WTC11 (cell line): ENCODE results near the gene SUMF1. TPM values are rescaled to one million over a fixed set of nuclear protein-coding genes. Genes with fewer than 3 reads are reported as not detected.

Source experiments
- ATAC-seq: fragments of 200-7000 bp; cut with Tn5 transposase; 2 replicates; pipeline ENCODE4 v1.10.0; 2021; ENCODE audit warnings: mild to moderate bottlenecking, moderate library complexity
- CTCF ChIA-PET: fragments of 300-600 bp; sonication (Branson Sonifier 250); formaldehyde crosslinking; loops from one replicate; lab custom pipeline; 2021; ENCODE audit warnings: antibody characterized with exemption; lab: Charles Lee
- POLR2A ChIA-PET: fragments of 350-600 bp; sonication (Branson Sonifier 250); formaldehyde crosslinking; loops from one replicate; lab custom pipeline; 2021; ENCODE audit warnings: antibody characterized with exemption; lab: Charles Lee
- DNase-seq: peaks from one replicate; pipeline ENCODE4 v3.0.0; 2021; ENCODE audit warnings: low spot score
- H3K27ac Mint-ChIP-seq: 2 replicates; pipeline ENCODE4 v1.8.0; 2021; ENCODE audit warnings: mixed read lengths
- H3K27me3 Mint-ChIP-seq: 2 replicates; pipeline ENCODE4 v1.8.0; 2021; ENCODE audit warnings: low read depth, mild to moderate bottlenecking, moderate library complexity, mixed read lengths
- H3K36me3 Mint-ChIP-seq: 2 replicates; pipeline ENCODE4 v1.8.0; 2021; ENCODE audit warnings: mixed read lengths
- H3K4me1 Mint-ChIP-seq: 2 replicates; pipeline ENCODE4 v1.8.0; 2022; ENCODE audit warnings: mixed read lengths
- H3K4me3 Mint-ChIP-seq: 2 replicates; pipeline ENCODE4 v1.8.0; 2021; ENCODE audit warnings: mild to moderate bottlenecking, moderate library complexity, mixed read lengths
- H3K9me3 Mint-ChIP-seq: 2 replicates; pipeline ENCODE4 v1.8.0; 2021; ENCODE audit warnings: mixed read lengths
- CREM ChIP-seq: sonication (generic); formaldehyde crosslinking; IDR thresholded peaks from 2 replicates; pipeline ENCODE4 v1.8.1; 2022; ENCODE audit warnings: mild to moderate bottlenecking, missing genetic modification reagents, moderate library complexity
- ELF4 ChIP-seq: sonication (generic); formaldehyde crosslinking; IDR thresholded peaks from 2 replicates; pipeline ENCODE4 v1.8.1; 2022; ENCODE audit warnings: low read depth, mild to moderate bottlenecking, moderate library complexity, missing genetic modification reagents
- ERG ChIP-seq: fragments of 250-450 bp; sonication (Bioruptor Pico); IDR thresholded peaks from 2 replicates; pipeline ENCODE4 v1.8.0; 2021; ENCODE audit warnings: mild to moderate bottlenecking
- FOXP1 ChIP-seq: sonication (generic); formaldehyde crosslinking; IDR thresholded peaks from 2 replicates; pipeline ENCODE4 v1.8.0; 2022; ENCODE audit warnings: missing genetic modification reagents, mild to moderate bottlenecking, moderate library complexity, borderline replicate concordance
- GABPB1 ChIP-seq: sonication (generic); formaldehyde crosslinking; IDR thresholded peaks from 2 replicates; pipeline ENCODE4 v1.8.1; 2023; ENCODE audit warnings: mild to moderate bottlenecking, missing genetic modification reagents
- HMGXB4 ChIP-seq: sonication (generic); formaldehyde crosslinking; IDR thresholded peaks from 2 replicates; pipeline ENCODE4 v1.8.1; 2023; ENCODE audit warnings: mild to moderate bottlenecking, moderate library complexity, missing genetic modification reagents
- JAZF1 ChIP-seq: fragments of 250-450 bp; sonication (Bioruptor Pico); IDR thresholded peaks from 2 replicates; pipeline ENCODE4 v1.9.0; 2021; ENCODE audit warnings: moderate library complexity, mild to moderate bottlenecking, inconsistent platforms
- NR1H2 ChIP-seq: sonication (generic); formaldehyde crosslinking; IDR thresholded peaks from 2 replicates; pipeline ENCODE4 v1.9.0; 2021; ENCODE audit warnings: mild to moderate bottlenecking, moderate library complexity, missing genetic modification reagents
- OVOL2 ChIP-seq: fragments of 250-450 bp; sonication (Bioruptor Pico); IDR thresholded peaks from 2 replicates; pipeline ENCODE4 v1.9.0; 2021; ENCODE audit warnings: mild to moderate bottlenecking, borderline replicate concordance
- RORB ChIP-seq: fragments of 250-450 bp; sonication (Bioruptor Pico); IDR thresholded peaks from 2 replicates; pipeline ENCODE4 v1.9.0; 2021; ENCODE audit warnings: mild to moderate bottlenecking
- SP1 ChIP-seq: sonication (generic); formaldehyde crosslinking; conservative IDR thresholded peaks from 2 replicates; pipeline ENCODE4 v1.8.1; 2022; ENCODE audit warnings: missing genetic modification reagents
- TP53 ChIP-seq: sonication (generic); formaldehyde crosslinking; IDR thresholded peaks from 2 replicates; pipeline ENCODE4 v1.8.1; 2023; ENCODE audit warnings: mild to moderate bottlenecking, missing genetic modification reagents
- ZNF219 ChIP-seq: sonication (generic); formaldehyde crosslinking; IDR thresholded peaks from 2 replicates; pipeline ENCODE4 v1.8.0; 2023; ENCODE audit warnings: missing genetic modification reagents, mild to moderate bottlenecking, borderline replicate concordance
- ZNF416 ChIP-seq: fragments of 250-450 bp; sonication (Bioruptor Pico); IDR thresholded peaks from 2 replicates; pipeline ENCODE4 v1.9.0; 2021; ENCODE audit warnings: mild to moderate bottlenecking, inconsistent platforms
- ZNF671 ChIP-seq: fragments of 250-450 bp; sonication (Bioruptor Pico); IDR thresholded peaks from 2 replicates; pipeline ENCODE4 v1.8.0; 2021; ENCODE audit warnings: mild to moderate bottlenecking
- total RNA-seq: library from RNA; stranded (reverse); gene quantifications from 3 replicates; pipeline ENCODE4 v1.2.3, GENCODE V29; 2021
- TF ChIP-seq, protein P1 (sequence below): sonication (generic); formaldehyde crosslinking; IDR thresholded peaks from 2 replicates; pipeline ENCODE4 v1.8.0; 2022; ENCODE audit warnings: missing genetic modification reagents
- TF ChIP-seq, protein P2 (sequence below): sonication (generic); formaldehyde crosslinking; conservative IDR thresholded peaks from 2 replicates; pipeline ENCODE4 v1.8.1; 2023; ENCODE audit warnings: mild to moderate bottlenecking, low read depth, missing genetic modification reagents, moderate library complexity
- TF ChIP-seq, protein P3 (sequence below): sonication (generic); formaldehyde crosslinking; IDR thresholded peaks from 2 replicates; pipeline ENCODE4 v1.8.1; 2022; ENCODE audit warnings: low read depth, missing genetic modification reagents, borderline replicate concordance
- TF ChIP-seq, protein P4 (sequence below): sonication (generic); formaldehyde crosslinking; IDR thresholded peaks from 2 replicates; pipeline ENCODE4 v1.8.1; 2023; ENCODE audit warnings: mild to moderate bottlenecking, missing genetic modification reagents
- TF ChIP-seq, protein P5 (sequence below): sonication (generic); formaldehyde crosslinking; IDR thresholded peaks from 2 replicates; pipeline ENCODE4 v1.8.1; 2022; ENCODE audit warnings: missing genetic modification reagents, borderline replicate concordance

Gene SUMF1
- total RNA-seq, 1 experiment from 2014 or later, result 10.4 TPM

DNA sequence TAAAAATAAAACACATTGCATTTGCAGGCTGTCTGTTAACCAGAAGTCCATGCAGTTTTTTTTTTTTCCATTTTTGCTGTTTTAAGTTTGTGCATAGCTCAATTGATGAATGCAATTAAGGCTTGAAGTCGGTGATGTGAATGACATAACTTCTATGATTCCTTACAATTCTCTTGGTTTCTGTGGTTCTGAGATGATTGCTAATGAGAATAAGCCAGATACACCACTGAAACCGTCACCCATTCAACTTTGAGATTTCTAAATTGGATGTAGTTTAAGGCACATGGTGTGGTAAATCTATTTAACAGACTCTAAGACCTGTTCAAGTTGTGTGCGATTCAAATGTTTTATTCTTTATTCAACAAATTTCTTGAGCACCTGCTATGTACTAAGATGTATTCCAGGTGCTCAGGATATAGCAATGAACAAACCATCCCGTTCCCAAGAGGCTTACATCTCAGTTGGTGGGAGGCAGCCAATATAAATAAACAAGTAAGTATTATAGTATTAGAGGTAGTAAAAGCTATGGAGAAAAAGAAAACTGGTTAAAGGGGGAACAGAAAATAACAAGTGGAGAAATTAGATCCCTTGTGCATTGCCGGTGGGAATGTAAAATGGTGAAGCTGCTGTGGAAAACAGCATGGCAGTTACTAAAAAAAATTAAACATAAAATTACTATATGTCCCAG is 30.1 kb upstream of the SUMF1 start:
- no peak for DNase-seq
- CTCF ChIA-PET, result interaction anchor here (0.6 kb wide), 1 partner anchor 223 kb away, joined by 5 read pairs; no protein-coding TSS in a partner anchor
- H3K27me3 Mint-ChIP-seq, result peaks cover 18% of the 10 kb centered on the region
- H3K27ac Mint-ChIP-seq, result no peak overlapping the region
- TF ChIP-seq, protein P1, sequence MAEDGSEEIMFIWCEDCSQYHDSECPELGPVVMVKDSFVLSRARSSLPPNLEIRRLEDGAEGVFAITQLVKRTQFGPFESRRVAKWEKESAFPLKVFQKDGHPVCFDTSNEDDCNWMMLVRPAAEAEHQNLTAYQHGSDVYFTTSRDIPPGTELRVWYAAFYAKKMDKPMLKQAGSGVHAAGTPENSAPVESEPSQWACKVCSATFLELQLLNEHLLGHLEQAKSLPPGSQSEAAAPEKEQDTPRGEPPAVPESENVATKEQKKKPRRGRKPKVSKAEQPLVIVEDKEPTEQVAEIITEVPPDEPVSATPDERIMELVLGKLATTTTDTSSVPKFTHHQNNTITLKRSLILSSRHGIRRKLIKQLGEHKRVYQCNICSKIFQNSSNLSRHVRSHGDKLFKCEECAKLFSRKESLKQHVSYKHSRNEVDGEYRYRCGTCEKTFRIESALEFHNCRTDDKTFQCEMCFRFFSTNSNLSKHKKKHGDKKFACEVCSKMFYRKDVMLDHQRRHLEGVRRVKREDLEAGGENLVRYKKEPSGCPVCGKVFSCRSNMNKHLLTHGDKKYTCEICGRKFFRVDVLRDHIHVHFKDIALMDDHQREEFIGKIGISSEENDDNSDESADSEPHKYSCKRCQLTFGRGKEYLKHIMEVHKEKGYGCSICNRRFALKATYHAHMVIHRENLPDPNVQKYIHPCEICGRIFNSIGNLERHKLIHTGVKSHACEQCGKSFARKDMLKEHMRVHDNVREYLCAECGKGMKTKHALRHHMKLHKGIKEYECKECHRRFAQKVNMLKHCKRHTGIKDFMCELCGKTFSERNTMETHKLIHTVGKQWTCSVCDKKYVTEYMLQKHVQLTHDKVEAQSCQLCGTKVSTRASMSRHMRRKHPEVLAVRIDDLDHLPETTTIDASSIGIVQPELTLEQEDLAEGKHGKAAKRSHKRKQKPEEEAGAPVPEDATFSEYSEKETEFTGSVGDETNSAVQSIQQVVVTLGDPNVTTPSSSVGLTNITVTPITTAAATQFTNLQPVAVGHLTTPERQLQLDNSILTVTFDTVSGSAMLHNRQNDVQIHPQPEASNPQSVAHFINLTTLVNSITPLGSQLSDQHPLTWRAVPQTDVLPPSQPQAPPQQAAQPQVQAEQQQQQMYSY, result no peak
- TF ChIP-seq, protein P2, sequence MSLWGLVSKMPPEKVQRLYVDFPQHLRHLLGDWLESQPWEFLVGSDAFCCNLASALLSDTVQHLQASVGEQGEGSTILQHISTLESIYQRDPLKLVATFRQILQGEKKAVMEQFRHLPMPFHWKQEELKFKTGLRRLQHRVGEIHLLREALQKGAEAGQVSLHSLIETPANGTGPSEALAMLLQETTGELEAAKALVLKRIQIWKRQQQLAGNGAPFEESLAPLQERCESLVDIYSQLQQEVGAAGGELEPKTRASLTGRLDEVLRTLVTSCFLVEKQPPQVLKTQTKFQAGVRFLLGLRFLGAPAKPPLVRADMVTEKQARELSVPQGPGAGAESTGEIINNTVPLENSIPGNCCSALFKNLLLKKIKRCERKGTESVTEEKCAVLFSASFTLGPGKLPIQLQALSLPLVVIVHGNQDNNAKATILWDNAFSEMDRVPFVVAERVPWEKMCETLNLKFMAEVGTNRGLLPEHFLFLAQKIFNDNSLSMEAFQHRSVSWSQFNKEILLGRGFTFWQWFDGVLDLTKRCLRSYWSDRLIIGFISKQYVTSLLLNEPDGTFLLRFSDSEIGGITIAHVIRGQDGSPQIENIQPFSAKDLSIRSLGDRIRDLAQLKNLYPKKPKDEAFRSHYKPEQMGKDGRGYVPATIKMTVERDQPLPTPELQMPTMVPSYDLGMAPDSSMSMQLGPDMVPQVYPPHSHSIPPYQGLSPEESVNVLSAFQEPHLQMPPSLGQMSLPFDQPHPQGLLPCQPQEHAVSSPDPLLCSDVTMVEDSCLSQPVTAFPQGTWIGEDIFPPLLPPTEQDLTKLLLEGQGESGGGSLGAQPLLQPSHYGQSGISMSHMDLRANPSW (CRISPR knock-in tag), result no peak
- TF ChIP-seq JAZF1 (CRISPR knock-in tag) (no peak), ERG (no peak), CREM (CRISPR knock-in tag) (no peak), ZNF416 (no peak), ZNF671 (CRISPR knock-in tag) (no peak)
- TF ChIP-seq, protein P3, sequence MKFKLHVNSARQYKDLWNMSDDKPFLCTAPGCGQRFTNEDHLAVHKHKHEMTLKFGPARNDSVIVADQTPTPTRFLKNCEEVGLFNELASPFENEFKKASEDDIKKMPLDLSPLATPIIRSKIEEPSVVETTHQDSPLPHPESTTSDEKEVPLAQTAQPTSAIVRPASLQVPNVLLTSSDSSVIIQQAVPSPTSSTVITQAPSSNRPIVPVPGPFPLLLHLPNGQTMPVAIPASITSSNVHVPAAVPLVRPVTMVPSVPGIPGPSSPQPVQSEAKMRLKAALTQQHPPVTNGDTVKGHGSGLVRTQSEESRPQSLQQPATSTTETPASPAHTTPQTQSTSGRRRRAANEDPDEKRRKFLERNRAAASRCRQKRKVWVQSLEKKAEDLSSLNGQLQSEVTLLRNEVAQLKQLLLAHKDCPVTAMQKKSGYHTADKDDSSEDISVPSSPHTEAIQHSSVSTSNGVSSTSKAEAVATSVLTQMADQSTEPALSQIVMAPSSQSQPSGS (CRISPR knock-in tag), result no peak
- TF ChIP-seq, all 79 proteins: peak for 0
- ATAC-seq, result no peak
- POLR2A ChIA-PET, result no interaction called here
- Mint-ChIP-seq H3K9me3 (no peaks in the 10 kb centered on the region), H3K4me3 (no peak overlapping the region), H3K36me3 (no peaks in the 10 kb centered on the region), H3K4me1 (peaks cover 10% of the 10 kb centered on the region)

DNA sequence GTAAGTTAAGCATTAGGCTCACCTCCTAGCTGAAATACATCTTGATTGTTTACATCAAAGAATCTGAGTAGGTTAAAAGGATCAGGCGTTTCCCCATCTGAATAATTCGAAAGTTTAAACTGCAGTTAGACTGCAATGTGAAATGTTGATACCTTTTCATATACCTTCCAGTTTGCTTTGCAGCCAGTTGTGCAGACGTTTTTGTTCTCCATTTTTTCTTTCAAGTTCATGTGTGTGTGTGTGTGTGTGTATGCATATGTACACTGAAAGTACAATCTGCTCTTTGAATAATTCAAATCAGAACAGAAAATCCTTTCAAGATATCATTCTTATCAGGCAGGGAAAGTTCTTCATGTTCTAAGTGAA is 29.0 kb upstream of the SUMF1 start:
- H3K36me3 Mint-ChIP-seq, result no peaks in the 10 kb centered on the region
- TF ChIP-seq ZNF219 (CRISPR knock-in tag) (no peak), RORB (CRISPR knock-in tag) (no peak), SP1 (CRISPR knock-in tag) (no peak), TP53 (CRISPR knock-in tag) (no peak), ELF4 (CRISPR knock-in tag) (no peak), OVOL2 (CRISPR knock-in tag) (no peak), NR1H2 (CRISPR knock-in tag) (no peak), HMGXB4 (CRISPR knock-in tag) (no peak), GABPB1 (CRISPR knock-in tag) (no peak), FOXP1 (no peak)
- TF ChIP-seq, protein P4, sequence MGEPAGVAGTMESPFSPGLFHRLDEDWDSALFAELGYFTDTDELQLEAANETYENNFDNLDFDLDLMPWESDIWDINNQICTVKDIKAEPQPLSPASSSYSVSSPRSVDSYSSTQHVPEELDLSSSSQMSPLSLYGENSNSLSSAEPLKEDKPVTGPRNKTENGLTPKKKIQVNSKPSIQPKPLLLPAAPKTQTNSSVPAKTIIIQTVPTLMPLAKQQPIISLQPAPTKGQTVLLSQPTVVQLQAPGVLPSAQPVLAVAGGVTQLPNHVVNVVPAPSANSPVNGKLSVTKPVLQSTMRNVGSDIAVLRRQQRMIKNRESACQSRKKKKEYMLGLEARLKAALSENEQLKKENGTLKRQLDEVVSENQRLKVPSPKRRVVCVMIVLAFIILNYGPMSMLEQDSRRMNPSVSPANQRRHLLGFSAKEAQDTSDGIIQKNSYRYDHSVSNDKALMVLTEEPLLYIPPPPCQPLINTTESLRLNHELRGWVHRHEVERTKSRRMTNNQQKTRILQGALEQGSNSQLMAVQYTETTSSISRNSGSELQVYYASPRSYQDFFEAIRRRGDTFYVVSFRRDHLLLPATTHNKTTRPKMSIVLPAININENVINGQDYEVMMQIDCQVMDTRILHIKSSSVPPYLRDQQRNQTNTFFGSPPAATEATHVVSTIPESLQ (CRISPR knock-in tag), result no peak
- TF ChIP-seq, protein P5, sequence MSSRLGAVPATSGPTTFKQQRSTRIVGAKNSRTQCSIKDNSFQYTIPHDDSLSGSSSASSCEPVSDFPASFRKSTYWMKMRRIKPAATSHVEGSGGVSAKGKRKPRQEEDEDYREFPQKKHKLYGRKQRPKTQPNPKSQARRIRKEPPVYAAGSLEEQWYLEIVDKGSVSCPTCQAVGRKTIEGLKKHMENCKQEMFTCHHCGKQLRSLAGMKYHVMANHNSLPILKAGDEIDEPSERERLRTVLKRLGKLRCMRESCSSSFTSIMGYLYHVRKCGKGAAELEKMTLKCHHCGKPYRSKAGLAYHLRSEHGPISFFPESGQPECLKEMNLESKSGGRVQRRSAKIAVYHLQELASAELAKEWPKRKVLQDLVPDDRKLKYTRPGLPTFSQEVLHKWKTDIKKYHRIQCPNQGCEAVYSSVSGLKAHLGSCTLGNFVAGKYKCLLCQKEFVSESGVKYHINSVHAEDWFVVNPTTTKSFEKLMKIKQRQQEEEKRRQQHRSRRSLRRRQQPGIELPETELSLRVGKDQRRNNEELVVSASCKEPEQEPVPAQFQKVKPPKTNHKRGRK, result no peak

More for the DNA sequence above, 29.0 kb upstream of the SUMF1 start:
- ChIA-PET CTCF (no interaction called here), POLR2A (no interaction called here)
- peaks cover 17% of the 10 kb centered on the region for H3K4me1 Mint-ChIP-seq
- H3K27ac Mint-ChIP-seq, result no peak overlapping the region
- H3K4me3 Mint-ChIP-seq, result no peak overlapping the region
- peaks cover 22% of the 10 kb centered on the region for H3K27me3 Mint-ChIP-seq
- H3K9me3 Mint-ChIP-seq, result no peaks in the 10 kb centered on the region
- no peak for DNase-seq
- no peak for ATAC-seq
